ENCODE measurements around the gene HTR5A.

- TF ChIP-seq MAX (IDR thresholded peaks at IDR 0.05; ENCODE audit: low read depth) (no peak), CTCF (IDR thresholded peaks at IDR 0.05) (no peak), POLR2AphosphoS5 (IDR thresholded peaks at IDR 0.05; ENCODE audit: low read depth, low read length) (no peak), PBX3 (IDR thresholded peaks at IDR 0.05) (no peak), MXI1 (IDR thresholded peaks at IDR 0.05; ENCODE audit: low read depth, low read length) (no peak), CHD2 (IDR thresholded peaks at IDR 0.05; ENCODE audit: low read length, partially characterized antibody) (no peak), YY1 (IDR thresholded peaks at IDR 0.05; ENCODE audit: low read depth) (no peak), ZBTB33 (IDR thresholded peaks at IDR 0.05; ENCODE audit: borderline replicate concordance, low read depth) (no peak), EP300 (IDR thresholded peaks at IDR 0.05; ENCODE audit: borderline replicate concordance in 1 of 2, low read depth in 1 of 2, low read length in 1 of 2) (no peak), FOXJ3 (CRISPR knock-in tag; IDR thresholded peaks at IDR 0.05) (no peak)
Observed at GRCh38 chr7:155122831-155123230, 52.7 kb downstream of the HTR5A start.

Measured in SK-N-SH (cell line).